ENCODE results near the gene FAM110A. TPM values are rescaled to one million over a fixed set of nuclear protein-coding genes. Genes with fewer than 3 reads are reported as not detected.

The FAM110A gene
- total and polyA plus RNA-seq, 9 of the 15 experiments (the other 6 are each of a cell fraction or from before 2014, with no cell fraction given), result 0.73 to 15.5 (median 3.6) TPM

DNA sequence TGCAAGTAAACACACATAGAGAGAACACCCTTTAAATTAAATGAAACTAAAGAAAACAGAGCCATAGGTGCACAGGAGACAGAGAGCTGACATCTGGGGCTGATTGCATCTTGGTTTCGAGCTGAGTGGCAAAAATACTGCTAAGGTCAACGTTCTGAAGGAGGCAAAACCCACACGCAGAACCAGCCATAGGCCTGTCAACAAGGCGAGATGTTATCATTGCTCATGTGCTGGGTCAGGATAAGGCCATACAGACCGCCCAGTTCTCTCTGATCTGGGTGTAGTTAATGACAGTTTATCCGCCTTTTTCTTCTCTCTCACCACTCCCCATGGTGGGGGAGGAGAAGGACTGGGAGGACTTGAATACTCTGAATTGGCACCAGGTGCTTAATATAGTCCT is 4.5 kb upstream of the FAM110A start (continued):
- TF ChIP-seq KDM4B (IDR thresholded peaks at IDR 0.05; ENCODE audit: borderline replicate concordance in 2 of 2, low read depth in 1 of 2) (no peak), ZNF717 (CRISPR knock-in tag; IDR thresholded peaks at IDR 0.05) (no peak), NFE2L1 (tag; IDR thresholded peaks at IDR 0.05; ENCODE audit: borderline replicate concordance, low read depth) (no peak), NFIC (IDR thresholded peaks at IDR 0.05) (peak; percentile 64), CBFA2T2 (conservative IDR thresholded peaks at IDR 0.05) (peak; percentile 85), HDAC6 (IDR thresholded peaks at IDR 0.05; ENCODE audit: low read depth, low read length) (no peak), HDAC8 (tag; IDR thresholded peaks at IDR 0.05) (no peak), KDM2B (CRISPR knock-in tag; IDR thresholded peaks at IDR 0.05) (no peak), CHD4 (IDR thresholded peaks at IDR 0.05; ENCODE audit: insufficient read depth, insufficient replicate concordance, low read depth, low read length, poor library complexity, severe bottlenecking) (no peak), PHB2 (IDR thresholded peaks at IDR 0.05; ENCODE audit: low read depth) (no peak), TSC22D4 (tag; IDR thresholded peaks at IDR 0.05) (no peak), SAFB (IDR thresholded peaks at IDR 0.05; ENCODE audit: borderline replicate concordance, low read depth, low read length) (no peak), TAF7 (tag; IDR thresholded peaks at IDR 0.05) (no peak), GABPA (tag; conservative IDR thresholded peaks at IDR 0.05; ENCODE audit: low read depth) (no peak), ILK (tag; IDR thresholded peaks at IDR 0.05; ENCODE audit: borderline replicate concordance, low read depth) (no peak), POLR2A (conservative IDR thresholded peaks at IDR 0.05) (no peak), HEY1 (CRISPR knock-in tag; IDR thresholded peaks at IDR 0.05; ENCODE audit: borderline replicate concordance) (no peak), POU5F1 (IDR thresholded peaks at IDR 0.05; ENCODE audit: borderline replicate concordance, low read depth, low read length, partially characterized antibody) (no peak), TEAD2 (tag; IDR thresholded peaks at IDR 0.05) (no peak), TAF1 (IDR thresholded peaks at IDR 0.05; ENCODE audit: control insufficient read depth, extremely low read depth, insufficient read depth, low read length, severe bottlenecking) (no peak), ZNF143 (CRISPR knock-in tag; IDR thresholded peaks at IDR 0.05) (no peak), NRF1 (conservative IDR thresholded peaks at IDR 0.05 in 1 of 2, IDR thresholded peaks at IDR 0.05 in 1 of 2) (peak; percentile 53 to 61), HDAC2 (IDR thresholded peaks at IDR 0.05) (peak; percentile 86; the same call in 1 of the 2 replicates)
- TF ChIP-seq, protein P1, sequence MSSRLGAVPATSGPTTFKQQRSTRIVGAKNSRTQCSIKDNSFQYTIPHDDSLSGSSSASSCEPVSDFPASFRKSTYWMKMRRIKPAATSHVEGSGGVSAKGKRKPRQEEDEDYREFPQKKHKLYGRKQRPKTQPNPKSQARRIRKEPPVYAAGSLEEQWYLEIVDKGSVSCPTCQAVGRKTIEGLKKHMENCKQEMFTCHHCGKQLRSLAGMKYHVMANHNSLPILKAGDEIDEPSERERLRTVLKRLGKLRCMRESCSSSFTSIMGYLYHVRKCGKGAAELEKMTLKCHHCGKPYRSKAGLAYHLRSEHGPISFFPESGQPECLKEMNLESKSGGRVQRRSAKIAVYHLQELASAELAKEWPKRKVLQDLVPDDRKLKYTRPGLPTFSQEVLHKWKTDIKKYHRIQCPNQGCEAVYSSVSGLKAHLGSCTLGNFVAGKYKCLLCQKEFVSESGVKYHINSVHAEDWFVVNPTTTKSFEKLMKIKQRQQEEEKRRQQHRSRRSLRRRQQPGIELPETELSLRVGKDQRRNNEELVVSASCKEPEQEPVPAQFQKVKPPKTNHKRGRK (tag; IDR thresholded peaks at IDR 0.05), result no peak
- TF ChIP-seq, protein P2, sequence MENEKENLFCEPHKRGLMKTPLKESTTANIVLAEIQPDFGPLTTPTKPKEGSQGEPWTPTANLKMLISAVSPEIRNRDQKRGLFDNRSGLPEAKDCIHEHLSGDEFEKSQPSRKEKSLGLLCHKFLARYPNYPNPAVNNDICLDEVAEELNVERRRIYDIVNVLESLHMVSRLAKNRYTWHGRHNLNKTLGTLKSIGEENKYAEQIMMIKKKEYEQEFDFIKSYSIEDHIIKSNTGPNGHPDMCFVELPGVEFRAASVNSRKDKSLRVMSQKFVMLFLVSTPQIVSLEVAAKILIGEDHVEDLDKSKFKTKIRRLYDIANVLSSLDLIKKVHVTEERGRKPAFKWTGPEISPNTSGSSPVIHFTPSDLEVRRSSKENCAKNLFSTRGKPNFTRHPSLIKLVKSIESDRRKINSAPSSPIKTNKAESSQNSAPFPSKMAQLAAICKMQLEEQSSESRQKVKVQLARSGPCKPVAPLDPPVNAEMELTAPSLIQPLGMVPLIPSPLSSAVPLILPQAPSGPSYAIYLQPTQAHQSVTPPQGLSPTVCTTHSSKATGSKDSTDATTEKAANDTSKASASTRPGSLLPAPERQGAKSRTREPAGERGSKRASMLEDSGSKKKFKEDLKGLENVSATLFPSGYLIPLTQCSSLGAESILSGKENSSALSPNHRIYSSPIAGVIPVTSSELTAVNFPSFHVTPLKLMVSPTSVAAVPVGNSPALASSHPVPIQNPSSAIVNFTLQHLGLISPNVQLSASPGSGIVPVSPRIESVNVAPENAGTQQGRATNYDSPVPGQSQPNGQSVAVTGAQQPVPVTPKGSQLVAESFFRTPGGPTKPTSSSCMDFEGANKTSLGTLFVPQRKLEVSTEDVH (IDR thresholded peaks at IDR 0.05; ENCODE audit: low read depth, partially characterized antibody), result peak; percentile 37
- TF ChIP-seq, protein P3, sequence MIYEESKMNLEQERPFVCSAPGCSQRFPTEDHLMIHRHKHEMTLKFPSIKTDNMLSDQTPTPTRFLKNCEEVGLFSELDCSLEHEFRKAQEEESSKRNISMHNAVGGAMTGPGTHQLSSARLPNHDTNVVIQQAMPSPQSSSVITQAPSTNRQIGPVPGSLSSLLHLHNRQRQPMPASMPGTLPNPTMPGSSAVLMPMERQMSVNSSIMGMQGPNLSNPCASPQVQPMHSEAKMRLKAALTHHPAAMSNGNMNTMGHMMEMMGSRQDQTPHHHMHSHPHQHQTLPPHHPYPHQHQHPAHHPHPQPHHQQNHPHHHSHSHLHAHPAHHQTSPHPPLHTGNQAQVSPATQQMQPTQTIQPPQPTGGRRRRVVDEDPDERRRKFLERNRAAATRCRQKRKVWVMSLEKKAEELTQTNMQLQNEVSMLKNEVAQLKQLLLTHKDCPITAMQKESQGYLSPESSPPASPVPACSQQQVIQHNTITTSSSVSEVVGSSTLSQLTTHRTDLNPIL (CRISPR knock-in tag; IDR thresholded peaks at IDR 0.05), result no peak
